IMR-90 (cell line): ENCODE results near the gene SLAMF9.

Experiments
- BHLHE40 ChIP-seq: fragments of 150-350 bp; IDR thresholded peaks from 2 replicates; pipeline ENCODE4 v1.6.1; 2016; ENCODE audit warnings: mild to moderate bottlenecking, low read depth, low read length
- CEBPB ChIP-seq: IDR thresholded peaks from 2 replicates; pipeline ENCODE4 v1.6.1; 2012; ENCODE audit warnings: low read depth, low read length, improper control_type of control experiment
- MXI1 ChIP-seq: IDR thresholded peaks from 2 replicates; pipeline ENCODE4 v1.6.1; 2012; ENCODE audit warnings: low read depth, mild to moderate bottlenecking, low read length, moderate library complexity, borderline replicate concordance
- POLR2A ChIP-seq: IDR thresholded peaks from 2 replicates; pipeline ENCODE4 v1.6.1; 2012; ENCODE audit warnings: mild to moderate bottlenecking, low read depth, low read length
- RFX5 ChIP-seq: IDR thresholded peaks from 2 replicates; pipeline ENCODE4 v1.8.0; 2012; ENCODE audit warnings: low read depth, mild to moderate bottlenecking, low read length, moderate library complexity
- TF ChIP-seq, protein P1 (sequence below): conservative IDR thresholded peaks from 2 replicates; pipeline ENCODE4 v1.5.1; 2012; ENCODE audit warnings: mild to moderate bottlenecking, low read depth, low read length, improper control_type of control experiment

DNA sequence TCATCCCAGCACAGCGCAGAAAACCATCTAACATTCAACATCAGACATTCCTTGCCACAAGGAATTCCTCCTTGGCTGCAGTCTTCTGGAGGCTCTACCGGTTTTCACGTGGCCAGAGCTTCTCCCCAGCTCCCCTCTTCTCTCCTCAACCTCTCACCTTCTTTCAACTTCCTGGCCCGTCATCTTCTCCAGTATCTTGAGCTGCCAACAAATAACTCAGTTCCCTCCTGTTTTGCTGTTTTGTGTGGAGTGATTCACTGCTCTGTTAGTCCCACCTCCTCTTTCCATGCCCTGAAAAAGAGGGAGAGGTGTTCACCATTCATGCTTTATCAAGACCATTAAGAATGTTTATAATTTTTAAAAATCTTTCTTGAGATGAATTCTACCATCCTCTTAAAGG lies 45.2 kb upstream of the SLAMF9 start:
- no peak for TF ChIP-seq POLR2A
- TF ChIP-seq, protein P1, sequence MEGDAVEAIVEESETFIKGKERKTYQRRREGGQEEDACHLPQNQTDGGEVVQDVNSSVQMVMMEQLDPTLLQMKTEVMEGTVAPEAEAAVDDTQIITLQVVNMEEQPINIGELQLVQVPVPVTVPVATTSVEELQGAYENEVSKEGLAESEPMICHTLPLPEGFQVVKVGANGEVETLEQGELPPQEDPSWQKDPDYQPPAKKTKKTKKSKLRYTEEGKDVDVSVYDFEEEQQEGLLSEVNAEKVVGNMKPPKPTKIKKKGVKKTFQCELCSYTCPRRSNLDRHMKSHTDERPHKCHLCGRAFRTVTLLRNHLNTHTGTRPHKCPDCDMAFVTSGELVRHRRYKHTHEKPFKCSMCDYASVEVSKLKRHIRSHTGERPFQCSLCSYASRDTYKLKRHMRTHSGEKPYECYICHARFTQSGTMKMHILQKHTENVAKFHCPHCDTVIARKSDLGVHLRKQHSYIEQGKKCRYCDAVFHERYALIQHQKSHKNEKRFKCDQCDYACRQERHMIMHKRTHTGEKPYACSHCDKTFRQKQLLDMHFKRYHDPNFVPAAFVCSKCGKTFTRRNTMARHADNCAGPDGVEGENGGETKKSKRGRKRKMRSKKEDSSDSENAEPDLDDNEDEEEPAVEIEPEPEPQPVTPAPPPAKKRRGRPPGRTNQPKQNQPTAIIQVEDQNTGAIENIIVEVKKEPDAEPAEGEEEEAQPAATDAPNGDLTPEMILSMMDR = no peak
- TF ChIP-seq CEBPB = no peak
- no peak for TF ChIP-seq BHLHE40
- no peak for TF ChIP-seq MXI1
- no peak for TF ChIP-seq RFX5
